ENCODE results near the gene CENPX. TPM values are rescaled to one million over a fixed set of nuclear protein-coding genes. Genes with fewer than 3 reads are reported as not detected.

The CENPX gene
- total RNA-seq, 1 donor from 2014 or later: 59.9 TPM

DNA sequence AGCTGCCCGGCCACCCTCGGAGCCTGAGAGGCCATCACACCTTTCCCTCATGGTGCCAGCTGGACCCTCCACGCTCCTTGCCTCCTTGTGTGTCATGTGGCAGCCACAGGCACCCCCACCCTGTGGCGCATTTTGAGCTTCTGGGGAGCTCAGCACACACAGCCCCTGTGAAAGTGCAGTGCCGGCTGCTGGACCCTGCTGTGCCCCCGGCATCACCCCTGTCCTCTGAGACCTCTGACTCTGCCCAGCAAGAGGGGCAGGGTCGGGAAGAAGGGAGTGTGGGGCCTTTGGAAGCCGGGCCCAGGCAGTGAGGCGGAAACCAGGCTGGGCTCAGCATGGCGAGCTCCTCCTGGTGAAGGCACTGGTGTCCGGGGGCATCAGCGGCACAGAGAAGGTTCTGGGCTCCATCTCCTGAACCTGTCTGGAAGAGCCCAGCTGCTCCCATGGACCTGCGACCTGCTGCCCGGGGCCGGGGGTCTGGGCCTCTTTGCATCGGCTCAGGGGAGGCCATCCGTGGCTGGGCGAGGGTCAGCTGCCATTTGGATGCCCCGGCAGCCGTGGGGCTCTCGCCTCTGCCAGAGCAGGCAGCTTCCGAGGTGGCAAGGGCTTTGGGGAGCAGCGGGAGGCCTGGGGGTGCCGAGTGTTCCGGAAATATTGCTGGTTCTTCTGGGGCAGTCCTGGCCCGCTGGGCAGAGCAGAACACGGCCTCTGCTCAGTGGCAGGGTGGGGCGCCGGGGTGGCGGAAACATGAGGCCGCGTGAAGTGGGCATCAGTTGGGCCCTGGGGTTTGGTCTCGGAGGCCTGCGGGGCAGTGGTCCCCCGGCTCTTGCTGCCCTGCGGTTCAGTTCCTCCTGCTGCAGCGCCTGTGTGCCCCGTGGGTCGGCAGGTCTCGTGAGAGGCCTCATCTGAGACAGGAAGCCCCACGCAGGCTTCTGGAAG lies 17.9 kb downstream of the CENPX start:
- Mint-ChIP-seq H3K4me3 (ENCODE audit: unreplicated experiment) (no peak overlapping the region), H3K9me3 (ENCODE audit: unreplicated experiment) (peaks cover 5% of the 10 kb centered on the region), H3K36me3 (ENCODE audit: unreplicated experiment) (no peaks in the 10 kb centered on the region), H3K4me1 (ENCODE audit: low read depth, unreplicated experiment) (peaks cover 13% of the 10 kb centered on the region), H3K27ac (ENCODE audit: unreplicated experiment) (no peak overlapping the region), H3K27me3 (ENCODE audit: unreplicated experiment) (peaks cover 5% of the 10 kb centered on the region)
- TF ChIP-seq, protein P1, sequence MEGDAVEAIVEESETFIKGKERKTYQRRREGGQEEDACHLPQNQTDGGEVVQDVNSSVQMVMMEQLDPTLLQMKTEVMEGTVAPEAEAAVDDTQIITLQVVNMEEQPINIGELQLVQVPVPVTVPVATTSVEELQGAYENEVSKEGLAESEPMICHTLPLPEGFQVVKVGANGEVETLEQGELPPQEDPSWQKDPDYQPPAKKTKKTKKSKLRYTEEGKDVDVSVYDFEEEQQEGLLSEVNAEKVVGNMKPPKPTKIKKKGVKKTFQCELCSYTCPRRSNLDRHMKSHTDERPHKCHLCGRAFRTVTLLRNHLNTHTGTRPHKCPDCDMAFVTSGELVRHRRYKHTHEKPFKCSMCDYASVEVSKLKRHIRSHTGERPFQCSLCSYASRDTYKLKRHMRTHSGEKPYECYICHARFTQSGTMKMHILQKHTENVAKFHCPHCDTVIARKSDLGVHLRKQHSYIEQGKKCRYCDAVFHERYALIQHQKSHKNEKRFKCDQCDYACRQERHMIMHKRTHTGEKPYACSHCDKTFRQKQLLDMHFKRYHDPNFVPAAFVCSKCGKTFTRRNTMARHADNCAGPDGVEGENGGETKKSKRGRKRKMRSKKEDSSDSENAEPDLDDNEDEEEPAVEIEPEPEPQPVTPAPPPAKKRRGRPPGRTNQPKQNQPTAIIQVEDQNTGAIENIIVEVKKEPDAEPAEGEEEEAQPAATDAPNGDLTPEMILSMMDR (IDR thresholded peaks at IDR 0.05; ENCODE audit: partially characterized antibody, unreplicated experiment): no peak
- peak; percentile 17 for DNase-seq

DNA sequence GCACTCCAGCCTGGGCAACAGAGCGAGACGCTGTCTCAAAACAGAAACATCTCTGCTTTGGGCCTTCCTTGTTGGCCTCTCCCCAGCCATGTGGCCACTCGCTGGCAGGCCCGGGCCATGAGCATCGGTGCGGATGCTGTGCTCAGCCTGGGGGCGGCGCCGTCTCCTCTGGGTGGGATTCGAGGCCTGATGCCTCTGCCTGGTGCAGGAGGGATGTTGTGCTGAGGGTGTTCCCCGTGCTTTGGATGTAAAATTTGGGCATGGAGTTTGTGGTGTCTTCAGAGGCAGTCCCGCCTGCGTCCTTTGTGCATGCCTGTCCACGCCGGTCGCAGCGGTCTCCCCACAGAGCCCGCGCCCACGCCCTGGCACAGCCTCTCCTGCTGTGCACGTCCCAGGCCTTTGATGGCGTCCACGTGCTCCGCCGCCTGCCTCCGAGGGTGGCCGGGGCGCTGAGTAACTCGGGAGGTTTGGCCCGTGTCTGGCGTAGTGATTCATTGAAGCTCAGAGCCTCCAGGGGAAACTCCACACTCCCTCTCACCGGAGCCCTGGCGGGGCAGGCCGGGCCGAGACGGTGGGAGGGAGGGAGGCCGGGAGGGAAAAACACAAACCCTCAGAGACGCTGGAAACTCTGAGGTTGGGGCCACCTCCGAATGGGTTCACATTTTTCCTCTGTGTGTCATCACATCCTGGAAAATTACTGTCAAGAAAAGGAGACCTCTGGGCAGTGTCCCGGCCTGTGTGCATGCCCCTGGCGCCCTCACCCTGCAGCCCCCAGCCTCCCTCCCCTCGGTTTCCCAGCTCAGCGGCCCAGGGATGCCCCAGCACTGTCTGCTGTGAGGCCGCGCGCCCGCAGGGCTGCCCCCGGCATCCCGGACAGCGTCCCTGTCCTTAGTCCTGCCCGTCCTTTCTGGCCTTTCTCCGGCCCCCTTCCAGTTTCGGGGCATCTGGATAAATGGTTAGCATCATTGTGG lies 19.0 kb downstream of the CENPX start:
- Mint-ChIP-seq H3K4me3 (ENCODE audit: unreplicated experiment) (no peak overlapping the region), H3K27ac (ENCODE audit: unreplicated experiment) (no peak overlapping the region), H3K4me1 (ENCODE audit: low read depth, unreplicated experiment) (peaks cover 14% of the 10 kb centered on the region), H3K27me3 (ENCODE audit: unreplicated experiment) (peaks cover 5% of the 10 kb centered on the region), H3K9me3 (ENCODE audit: unreplicated experiment) (peaks cover 5% of the 10 kb centered on the region), H3K36me3 (ENCODE audit: unreplicated experiment) (no peaks in the 10 kb centered on the region)
- TF ChIP-seq, protein P1 (IDR thresholded peaks at IDR 0.05; ENCODE audit: partially characterized antibody, unreplicated experiment): no peak
- DNase-seq: peak; percentile 30

DNA sequence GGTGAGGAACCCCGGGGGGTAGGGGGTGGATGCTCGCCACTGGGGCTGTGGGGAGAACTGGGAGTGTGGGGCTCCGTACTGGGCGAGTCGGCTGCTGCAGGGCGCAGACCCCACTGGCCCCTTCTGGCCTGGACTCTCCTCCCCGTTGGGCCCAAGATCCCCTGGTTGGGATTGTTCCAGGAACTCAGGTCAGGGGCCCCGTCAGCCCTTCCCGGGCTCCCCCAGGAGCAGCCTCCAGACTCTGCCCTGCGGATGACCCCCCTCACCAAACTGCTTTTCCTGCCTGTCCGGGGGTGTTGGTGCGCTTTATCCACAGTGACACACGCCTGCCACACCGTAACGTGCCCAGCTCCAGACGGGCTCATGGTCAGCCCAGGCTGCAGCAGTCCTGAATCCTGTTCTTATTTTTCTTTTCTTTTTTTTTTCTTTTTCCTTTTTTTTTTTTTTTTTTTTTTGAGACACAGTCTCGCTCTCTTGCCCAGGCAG lies 21.1 kb downstream of the CENPX start:
- H3K4me3 Mint-ChIP-seq (ENCODE audit: unreplicated experiment): no peak overlapping the region
- H3K4me1 Mint-ChIP-seq (ENCODE audit: low read depth, unreplicated experiment): peaks cover 15% of the 10 kb centered on the region
- H3K27ac Mint-ChIP-seq (ENCODE audit: unreplicated experiment): no peak overlapping the region
- TF ChIP-seq, protein P1 (IDR thresholded peaks at IDR 0.05; ENCODE audit: partially characterized antibody, unreplicated experiment): no peak
- no peaks in the 10 kb centered on the region for H3K36me3 Mint-ChIP-seq (ENCODE audit: unreplicated experiment)
- H3K27me3 Mint-ChIP-seq (ENCODE audit: unreplicated experiment): peaks cover 8% of the 10 kb centered on the region
- DNase-seq: peak; percentile 13
- H3K9me3 Mint-ChIP-seq (ENCODE audit: unreplicated experiment): peaks cover 5% of the 10 kb centered on the region

DNA sequence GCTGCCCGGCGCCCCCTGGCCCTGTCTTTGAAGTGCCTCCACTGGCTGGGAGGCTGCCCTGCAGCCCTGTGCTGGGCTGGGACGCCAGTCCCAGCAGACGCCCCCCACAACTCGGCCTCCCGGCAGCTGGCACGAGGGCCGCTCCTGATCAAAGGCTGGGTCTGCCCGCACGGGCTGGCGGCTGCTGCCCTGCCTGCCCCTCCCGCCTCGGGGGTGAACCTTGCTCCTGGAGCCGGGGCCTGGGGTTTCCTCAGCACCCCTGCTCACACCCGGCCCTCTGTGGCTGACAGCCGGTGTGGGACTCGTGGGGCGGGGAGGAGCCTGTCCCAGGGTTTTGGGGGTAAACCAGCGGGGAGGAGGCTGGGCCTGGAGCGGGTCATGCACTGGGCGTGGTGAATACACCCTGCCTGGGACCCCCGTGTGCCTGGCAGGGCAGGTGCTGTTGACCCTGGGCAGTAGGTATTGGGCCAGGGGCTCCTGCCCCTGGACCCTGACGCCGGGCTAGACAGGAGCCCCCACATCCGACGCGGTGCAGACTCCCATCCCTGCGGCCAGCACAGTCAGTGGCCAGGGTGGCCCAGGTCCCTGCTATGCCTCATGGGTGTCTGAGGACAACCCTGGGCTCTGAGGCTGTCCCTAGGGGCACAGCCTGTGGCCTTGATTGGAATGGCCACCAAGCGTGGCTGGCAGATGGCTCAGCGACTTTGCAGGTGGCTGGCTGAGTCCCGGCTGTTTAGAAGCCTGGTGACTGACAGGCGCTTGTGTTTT lies 21.7 kb downstream of the CENPX start:
- Mint-ChIP-seq H3K27ac (ENCODE audit: unreplicated experiment) (no peak overlapping the region), H3K27me3 (ENCODE audit: unreplicated experiment) (peaks cover 4% of the 10 kb centered on the region), H3K4me1 (ENCODE audit: low read depth, unreplicated experiment) (peaks cover 9% of the 10 kb centered on the region), H3K4me3 (ENCODE audit: unreplicated experiment) (no peak overlapping the region), H3K36me3 (ENCODE audit: unreplicated experiment) (no peaks in the 10 kb centered on the region), H3K9me3 (ENCODE audit: unreplicated experiment) (peaks cover 2% of the 10 kb centered on the region)
- DNase-seq: peak; percentile 56
- TF ChIP-seq, protein P1 (IDR thresholded peaks at IDR 0.05; ENCODE audit: partially characterized antibody, unreplicated experiment): no peak

Measured in glutamatergic neuron (in vitro differentiated cells).